ENCODE data around the gene SF3B3. TPM values are rescaled to one million over a fixed set of nuclear protein-coding genes. Genes with fewer than 3 reads are reported as not detected.

The SF3B3 gene
- total RNA-seq, 1 donor from 2014 or later, result 631 TPM

DNA sequence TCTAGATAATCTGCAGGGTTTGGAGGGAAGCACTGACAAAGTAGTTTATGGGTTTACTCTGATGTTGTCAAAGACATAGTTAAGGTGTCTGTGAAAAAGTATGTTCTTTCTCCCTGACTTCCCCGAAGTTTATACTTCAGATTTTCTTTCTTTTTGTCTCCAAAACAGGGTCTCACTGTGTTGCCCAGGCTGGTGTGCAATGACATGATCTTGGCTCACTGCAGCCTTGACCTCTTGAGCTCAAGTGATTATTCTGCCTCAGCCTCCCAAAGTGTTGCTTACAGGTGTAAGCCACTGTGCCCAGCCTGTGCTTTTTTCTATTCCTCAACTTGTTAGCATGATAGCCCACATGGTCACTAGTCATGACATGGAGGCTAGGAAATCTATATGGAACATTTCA lies 20.9 kb downstream of the SF3B3 start:
- Mint-ChIP-seq H3K4me3 (no peak overlapping the region), H3K36me3 (ENCODE audit: low read depth) (peaks cover 20% of the 10 kb centered on the region)

DNA sequence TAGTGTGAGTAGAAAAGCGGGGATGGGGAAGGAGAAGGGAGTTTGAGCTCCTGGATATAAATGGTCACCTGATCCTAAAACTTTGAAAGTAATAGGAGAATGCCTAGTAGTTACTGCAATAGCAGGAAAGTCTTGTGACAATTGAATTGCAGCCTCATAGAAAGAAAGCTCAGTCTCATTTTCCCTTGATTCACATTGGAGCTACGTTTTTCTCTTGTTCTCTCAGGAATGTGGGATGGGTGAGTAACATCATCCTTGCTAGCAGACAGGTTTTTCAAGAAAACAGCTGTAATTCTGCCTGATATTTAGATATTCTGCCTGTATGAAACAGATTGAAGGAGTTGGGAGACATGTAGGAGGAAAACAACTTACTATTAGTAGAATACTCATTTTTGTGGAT lies 25.3 kb downstream of the SF3B3 start:
- H3K27me3 Mint-ChIP-seq (ENCODE audit: low read depth), result no peaks in the 10 kb centered on the region
- H3K9me3 Mint-ChIP-seq, result no peaks in the 10 kb centered on the region
- DNase-seq (ENCODE audit: low read depth, low spot score), result no peak
- peaks cover 19% of the 10 kb centered on the region for H3K36me3 Mint-ChIP-seq (ENCODE audit: low read depth)
- no peaks in the 10 kb centered on the region for H3K4me1 Mint-ChIP-seq
- TF ChIP-seq, protein P1, sequence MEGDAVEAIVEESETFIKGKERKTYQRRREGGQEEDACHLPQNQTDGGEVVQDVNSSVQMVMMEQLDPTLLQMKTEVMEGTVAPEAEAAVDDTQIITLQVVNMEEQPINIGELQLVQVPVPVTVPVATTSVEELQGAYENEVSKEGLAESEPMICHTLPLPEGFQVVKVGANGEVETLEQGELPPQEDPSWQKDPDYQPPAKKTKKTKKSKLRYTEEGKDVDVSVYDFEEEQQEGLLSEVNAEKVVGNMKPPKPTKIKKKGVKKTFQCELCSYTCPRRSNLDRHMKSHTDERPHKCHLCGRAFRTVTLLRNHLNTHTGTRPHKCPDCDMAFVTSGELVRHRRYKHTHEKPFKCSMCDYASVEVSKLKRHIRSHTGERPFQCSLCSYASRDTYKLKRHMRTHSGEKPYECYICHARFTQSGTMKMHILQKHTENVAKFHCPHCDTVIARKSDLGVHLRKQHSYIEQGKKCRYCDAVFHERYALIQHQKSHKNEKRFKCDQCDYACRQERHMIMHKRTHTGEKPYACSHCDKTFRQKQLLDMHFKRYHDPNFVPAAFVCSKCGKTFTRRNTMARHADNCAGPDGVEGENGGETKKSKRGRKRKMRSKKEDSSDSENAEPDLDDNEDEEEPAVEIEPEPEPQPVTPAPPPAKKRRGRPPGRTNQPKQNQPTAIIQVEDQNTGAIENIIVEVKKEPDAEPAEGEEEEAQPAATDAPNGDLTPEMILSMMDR (conservative IDR thresholded peaks at IDR 0.05), result no peak
- no peak overlapping the region for H3K4me3 Mint-ChIP-seq
- H3K27ac Mint-ChIP-seq (ENCODE audit: unreplicated experiment), result no peak overlapping the region

More for the DNA sequence above, 20.9 kb downstream of the SF3B3 start:
- Mint-ChIP-seq H3K27ac (ENCODE audit: unreplicated experiment) (no peak overlapping the region), H3K9me3 (no peaks in the 10 kb centered on the region), H3K4me1 (no peaks in the 10 kb centered on the region), H3K27me3 (ENCODE audit: low read depth) (no peaks in the 10 kb centered on the region)
- TF ChIP-seq, protein P1 (conservative IDR thresholded peaks at IDR 0.05), result no peak
- no peak for DNase-seq (ENCODE audit: low read depth, low spot score)

DNA sequence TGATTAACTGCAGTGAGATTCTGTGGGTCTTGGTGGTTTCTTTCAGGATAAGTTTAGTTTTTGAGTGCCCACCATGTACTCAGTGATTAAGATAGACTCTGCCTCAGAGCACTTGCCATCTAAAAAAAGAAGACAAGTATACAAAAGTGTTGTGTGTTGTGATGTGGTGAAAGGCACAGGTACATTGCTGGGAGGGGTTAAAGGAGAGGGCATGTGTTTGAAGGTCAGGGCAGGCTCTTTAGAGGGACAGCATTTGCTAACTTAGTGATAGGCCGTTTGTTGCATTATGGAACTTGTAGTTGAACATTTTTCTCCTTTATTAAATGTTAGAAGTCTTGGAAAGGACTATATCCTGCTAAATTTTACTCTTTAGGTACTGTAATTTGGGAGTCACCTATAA lies 26.5 kb downstream of the SF3B3 start:
- H3K27me3 Mint-ChIP-seq (ENCODE audit: low read depth), result no peaks in the 10 kb centered on the region
- H3K9me3 Mint-ChIP-seq, result no peaks in the 10 kb centered on the region
- H3K4me1 Mint-ChIP-seq, result no peaks in the 10 kb centered on the region
- TF ChIP-seq, protein P1 (conservative IDR thresholded peaks at IDR 0.05), result no peak
- H3K4me3 Mint-ChIP-seq, result no peak overlapping the region
- H3K36me3 Mint-ChIP-seq (ENCODE audit: low read depth), result peaks cover 20% of the 10 kb centered on the region
- no peak for DNase-seq (ENCODE audit: low read depth, low spot score)
- H3K27ac Mint-ChIP-seq (ENCODE audit: unreplicated experiment), result no peak overlapping the region

DNA sequence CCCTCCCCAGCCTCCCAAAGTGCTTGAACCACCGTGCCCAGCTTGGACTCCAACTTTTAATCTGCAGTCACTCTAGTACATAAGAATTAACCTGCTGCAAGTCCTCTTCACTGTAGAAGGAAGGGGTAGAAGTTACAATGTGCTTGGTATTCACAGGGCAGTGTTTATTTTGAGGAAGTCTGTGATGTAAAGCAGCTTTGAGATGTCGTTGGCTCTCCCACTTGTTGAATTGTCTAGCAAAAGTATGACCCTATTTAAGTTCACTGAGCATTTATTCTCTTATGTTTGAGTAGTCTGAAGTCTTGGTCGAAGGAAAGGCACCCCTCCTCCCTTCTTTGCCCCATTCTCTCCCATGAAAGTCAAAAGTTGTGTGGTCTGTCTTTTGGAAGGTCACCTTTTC lies 28.2 kb downstream of the SF3B3 start:
- H3K27ac Mint-ChIP-seq (ENCODE audit: unreplicated experiment), result no peak overlapping the region
- DNase-seq (ENCODE audit: low read depth, low spot score), result no peak
- TF ChIP-seq, protein P1 (conservative IDR thresholded peaks at IDR 0.05), result no peak
- no peaks in the 10 kb centered on the region for H3K4me1 Mint-ChIP-seq
- no peaks in the 10 kb centered on the region for H3K9me3 Mint-ChIP-seq
- no peaks in the 10 kb centered on the region for H3K27me3 Mint-ChIP-seq (ENCODE audit: low read depth)
- H3K36me3 Mint-ChIP-seq (ENCODE audit: low read depth), result peaks cover 21% of the 10 kb centered on the region
- no peak overlapping the region for H3K4me3 Mint-ChIP-seq

DNA sequence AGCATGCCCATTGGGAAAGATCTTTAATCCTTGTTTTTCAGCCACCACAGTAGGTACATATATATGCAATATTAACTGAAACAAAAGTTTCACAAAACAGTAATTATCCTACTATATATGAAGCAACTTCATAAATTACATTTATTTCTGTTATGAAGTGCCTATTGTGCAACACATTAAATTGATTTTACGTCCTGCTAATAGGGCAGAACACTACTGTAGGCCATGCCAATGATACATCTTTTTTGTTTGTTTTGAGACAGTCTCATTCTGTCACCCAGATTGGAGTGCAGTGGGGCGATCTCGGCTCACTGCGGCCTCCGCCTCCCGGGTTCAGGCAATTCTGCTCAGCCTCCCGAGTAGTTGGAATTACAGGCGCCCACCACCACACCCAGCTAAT lies 29.1 kb downstream of the SF3B3 start:
- H3K4me3 Mint-ChIP-seq, result no peak overlapping the region
- H3K36me3 Mint-ChIP-seq (ENCODE audit: low read depth), result peaks cover 25% of the 10 kb centered on the region
- H3K27me3 Mint-ChIP-seq (ENCODE audit: low read depth), result no peaks in the 10 kb centered on the region

More for the DNA sequence above, 29.1 kb downstream of the SF3B3 start:
- Mint-ChIP-seq H3K4me1 (no peaks in the 10 kb centered on the region), H3K27ac (ENCODE audit: unreplicated experiment) (no peak overlapping the region), H3K9me3 (no peaks in the 10 kb centered on the region)
- TF ChIP-seq, protein P1 (conservative IDR thresholded peaks at IDR 0.05), result no peak
- no peak for DNase-seq (ENCODE audit: low read depth, low spot score)
